ENCODE results near the gene COA5.

Gene COA5, protein sequence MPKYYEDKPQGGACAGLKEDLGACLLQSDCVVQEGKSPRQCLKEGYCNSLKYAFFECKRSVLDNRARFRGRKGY

DNA sequence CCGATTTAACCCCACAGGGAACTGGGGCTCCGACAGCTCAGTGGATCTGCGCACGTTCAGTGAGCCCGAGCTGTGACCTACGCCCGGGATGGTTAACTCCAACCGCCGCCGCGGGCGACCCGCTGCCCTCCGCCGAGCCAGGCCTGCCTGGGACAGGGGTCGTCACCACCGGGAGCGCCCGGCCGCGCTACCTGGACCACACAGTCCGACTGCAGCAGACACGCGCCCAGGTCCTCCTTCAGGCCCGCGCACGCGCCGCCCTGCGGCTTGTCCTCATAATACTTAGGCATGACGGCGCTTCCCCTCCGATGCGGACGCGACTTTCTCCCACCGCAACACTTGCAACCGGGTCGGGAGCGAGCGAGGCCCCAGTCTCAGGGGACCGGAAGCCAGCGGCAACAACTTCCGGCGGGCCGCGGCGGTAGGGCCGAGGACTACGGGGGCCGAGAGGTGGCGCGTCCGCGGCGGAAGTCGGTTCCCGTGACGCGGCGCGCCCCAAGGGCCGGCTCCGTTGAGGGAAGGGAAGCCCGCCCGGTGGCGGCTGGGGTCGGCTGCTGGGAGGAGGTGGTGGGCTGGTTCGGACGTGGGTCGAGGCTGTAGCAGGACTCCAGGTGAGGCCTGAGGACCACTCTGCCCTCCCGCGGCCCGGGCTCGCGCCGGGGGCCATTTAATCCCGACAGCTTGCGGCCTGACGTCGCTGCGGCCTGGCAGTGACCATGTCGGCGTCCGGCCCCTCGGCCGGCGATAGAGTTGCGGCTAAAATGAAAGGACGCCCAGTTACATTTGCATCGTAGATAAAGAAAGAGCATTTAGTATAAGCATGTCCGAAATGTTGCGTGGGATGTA, at the start of gene COA5, which contains the start of gene UNC50:
COA5 (minus strand) TSS at position 397 of the 846 bp plus-strand sequence; CDS start at position 290, 107 bp downstream.
UNC50 (plus strand) TSS at position 474 of the 846 bp plus-strand sequence. CDS start 1,171 bp downstream, outside the sequence.
- DNase-seq (ENCODE audit: low read depth): peak; percentile 83

GRCh38 chr2:98656800-98657199, 48.5 kb upstream of the COA5 start:
- DNase-seq (ENCODE audit: low read depth): no peak

DNA sequence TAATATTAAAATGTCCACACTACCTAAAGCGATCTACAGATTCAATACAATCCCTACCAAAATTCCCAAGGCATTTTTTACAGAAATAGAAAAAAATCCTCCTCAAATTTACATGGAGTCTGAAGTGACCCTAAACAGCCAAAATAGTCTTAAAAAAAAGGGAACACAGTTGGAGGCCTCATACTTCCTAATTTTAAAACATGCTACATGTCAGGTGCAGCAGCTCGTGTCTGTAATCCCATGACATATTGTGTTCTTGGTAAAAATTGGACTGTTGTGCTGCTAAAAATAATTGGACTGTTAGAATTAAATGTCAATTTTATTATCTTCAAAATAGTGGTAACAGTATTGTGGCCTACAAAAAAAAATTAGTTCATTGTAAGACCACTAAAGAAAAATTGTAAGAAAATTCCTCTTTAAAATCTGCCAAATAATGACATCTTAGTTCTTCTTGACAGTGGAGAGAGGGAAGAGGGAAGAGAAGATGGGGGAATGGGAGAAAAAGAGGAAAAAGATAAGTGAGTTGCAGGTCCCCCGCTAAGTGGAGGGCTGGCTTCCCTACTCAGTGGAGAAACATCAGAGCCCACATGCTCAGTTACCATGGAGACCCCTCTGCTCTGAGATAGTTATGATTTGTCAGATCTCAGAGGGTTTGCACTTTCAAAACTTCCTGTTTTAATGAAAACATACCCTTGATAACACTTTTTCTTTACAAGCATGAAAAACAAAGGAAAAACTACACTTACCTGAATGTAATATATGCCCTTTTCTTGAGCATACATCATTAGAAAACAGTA, 46.6 kb upstream of the COA5 start:
- no peak for DNase-seq (ENCODE audit: low read depth)

- no peak for DNase-seq (ENCODE audit: low read depth)
Measured at GRCh38 chr2:98650998-98651397, 42.7 kb upstream of the COA5 start.

GRCh38 chr2:98649992-98650375, 41.7 kb upstream of the COA5 start:
- DNase-seq (ENCODE audit: low read depth): no peak

DNA sequence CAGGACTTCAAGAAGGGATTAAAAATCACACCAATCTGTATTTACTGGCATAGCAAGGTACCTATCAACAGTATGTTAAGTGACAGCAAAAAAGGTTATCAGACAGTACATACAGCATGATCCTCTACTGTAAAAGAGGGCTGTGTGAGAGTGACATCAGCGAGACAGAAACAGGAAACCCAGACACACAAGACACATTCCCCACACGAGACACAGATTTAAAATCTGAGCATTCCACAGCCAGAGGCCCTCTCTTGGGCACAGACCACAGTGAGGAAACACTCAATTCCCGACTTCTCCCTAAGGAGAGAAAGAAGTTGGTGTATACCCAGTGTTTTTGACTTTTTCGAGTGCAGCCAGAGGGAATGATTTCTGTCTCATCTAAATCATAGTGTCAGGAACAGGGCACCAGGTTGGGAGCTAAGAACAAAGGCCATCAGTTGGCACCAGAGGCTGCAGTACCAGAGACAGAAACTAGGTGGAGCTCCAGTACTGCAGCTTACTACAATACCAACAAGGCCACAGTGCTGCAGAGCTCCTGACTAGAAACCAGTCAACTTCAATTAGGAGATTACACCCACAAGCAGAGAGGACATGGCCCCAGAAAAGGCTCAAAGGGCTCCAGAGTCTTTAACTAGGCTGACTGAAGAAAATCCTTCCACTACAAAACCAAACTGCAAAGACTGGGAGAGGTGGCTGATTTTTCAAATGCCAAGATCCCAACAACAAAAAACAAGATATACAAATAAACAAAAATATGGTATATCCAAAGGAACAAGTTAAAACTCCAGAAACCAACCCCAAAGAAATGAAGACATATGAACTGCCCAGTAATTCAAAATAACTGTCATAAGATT, 41.1 kb upstream of the COA5 start:
- DNase-seq (ENCODE audit: low read depth): peak; percentile 61

- no peak for DNase-seq (ENCODE audit: low read depth)
Measured at GRCh38 chr2:98648451-98648850, 40.1 kb upstream of the COA5 start.

GRCh38 chr2:98647636-98648035, 39.3 kb upstream of the COA5 start:
- no peak for DNase-seq (ENCODE audit: low read depth)

DNA sequence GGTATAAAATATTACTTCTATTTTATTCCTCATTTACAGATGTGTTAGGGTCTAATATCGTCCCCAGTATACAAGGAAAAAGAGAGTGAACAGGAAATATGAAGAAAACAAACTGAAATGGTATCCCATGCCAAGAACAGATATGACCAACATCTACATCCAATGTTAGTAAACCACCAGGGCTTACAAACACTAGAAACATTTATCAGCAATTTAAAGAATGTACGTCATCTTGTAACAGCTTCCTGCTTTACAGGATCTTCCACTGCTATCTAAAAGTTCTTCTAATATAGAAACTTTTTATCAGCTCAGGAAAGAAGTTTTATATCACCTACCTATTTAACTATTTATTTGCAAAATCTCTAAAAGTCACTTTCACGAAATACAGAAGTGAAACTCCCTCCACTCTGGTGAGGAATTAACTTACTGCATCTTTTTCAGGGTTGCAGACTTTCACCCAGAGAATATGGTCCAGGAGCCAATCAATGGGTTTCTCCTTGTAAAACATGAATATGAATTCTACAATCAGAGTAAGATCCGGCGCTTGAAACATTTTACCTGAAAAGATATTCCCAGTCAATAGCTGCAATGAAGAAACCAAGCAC, 35.3 kb upstream of the COA5 start:
- DNase-seq (ENCODE audit: low read depth): no peak

GRCh38 chr2:98637401-98638147, 29.3 kb upstream of the COA5 start:
- DNase-seq (ENCODE audit: low read depth): peak; percentile 15

GRCh38 chr2:98634406-98635092, 26.2 kb upstream of the COA5 start:
- DNase-seq (ENCODE audit: low read depth): peak; percentile 26

DNA sequence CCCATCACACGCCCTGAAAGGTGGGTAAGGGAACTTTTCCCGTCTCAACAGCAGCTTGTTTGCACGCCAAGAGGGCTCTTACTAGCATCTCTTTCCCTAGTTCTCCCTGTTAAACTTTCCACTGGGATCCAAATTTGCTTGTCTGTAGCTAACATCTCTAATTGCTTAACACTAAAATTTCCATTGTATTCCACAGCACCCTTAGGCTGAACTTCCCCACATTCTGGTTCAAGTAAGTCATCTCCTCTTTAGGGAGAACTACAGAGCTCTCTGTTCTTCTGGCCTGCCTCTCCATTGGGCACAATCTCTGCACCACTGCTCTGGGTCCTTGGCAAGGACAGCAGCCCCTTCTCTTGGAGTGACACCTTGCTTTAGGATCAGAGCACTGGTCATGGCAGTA, 24.0 kb upstream of the COA5 start:
- no peak for DNase-seq (ENCODE audit: low read depth)

- DNase-seq (ENCODE audit: low read depth): no peak
Measured at GRCh38 chr2:98623657-98624056, 15.3 kb upstream of the COA5 start.

DNA sequence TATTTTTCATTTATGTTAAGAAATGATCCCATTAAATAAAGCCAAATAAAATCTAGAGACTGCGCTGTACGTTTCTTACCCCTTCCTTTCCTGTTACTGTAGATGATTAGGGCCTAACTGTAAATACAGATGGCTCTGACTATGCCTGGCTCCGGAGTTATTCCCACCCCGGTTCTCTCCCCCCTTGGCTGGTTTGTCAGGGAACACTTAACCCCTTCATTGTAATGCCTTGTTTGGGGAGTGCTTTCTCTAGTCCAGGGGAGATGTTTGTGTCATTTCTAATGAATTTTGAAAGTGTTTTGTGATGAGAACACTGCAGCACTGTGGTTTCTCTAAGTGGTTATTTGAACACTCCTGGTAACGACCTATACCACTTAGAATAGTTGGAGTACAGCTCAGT, 8.8 kb upstream of the COA5 start:
- DNase-seq (ENCODE audit: low read depth): no peak

GRCh38 chr2:98615481-98615880, 7.2 kb upstream of the COA5 start:
- DNase-seq (ENCODE audit: low read depth): no peak

DNA sequence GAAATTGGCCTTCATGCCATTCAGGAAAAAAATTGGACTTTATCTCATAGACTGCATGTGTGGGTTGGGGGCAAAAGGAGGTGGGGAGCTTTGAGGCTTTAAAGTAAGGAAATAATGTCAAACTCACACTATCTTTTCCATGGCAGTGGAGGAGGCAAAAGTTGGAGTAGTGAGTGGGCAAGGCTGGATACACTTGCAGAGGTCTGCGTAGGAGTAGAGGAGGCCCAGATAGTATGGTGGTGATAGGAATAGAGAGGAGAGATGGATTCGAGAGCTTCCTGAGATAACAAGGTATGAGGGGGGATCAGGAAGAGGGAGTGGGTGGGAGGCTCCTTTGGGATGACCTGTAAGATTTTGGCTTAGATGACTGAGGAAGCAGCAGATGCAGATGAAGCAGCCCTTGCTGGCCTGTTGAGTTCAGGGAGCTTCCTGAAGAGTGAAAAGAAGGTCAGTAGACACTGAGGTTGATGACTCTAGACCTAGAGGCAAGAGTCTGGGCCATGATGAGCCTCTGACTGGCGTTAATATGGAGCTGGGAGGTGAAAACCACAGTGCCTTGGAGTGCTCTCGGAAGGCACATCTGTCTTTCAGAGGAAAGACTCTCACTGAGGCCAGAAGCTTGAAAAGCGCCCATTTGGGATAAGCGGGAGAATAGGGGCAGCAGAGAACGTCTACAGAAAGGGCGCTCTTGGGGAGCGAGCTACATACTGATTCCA, 5.9 kb upstream of the COA5 start:
- no peak for DNase-seq (ENCODE audit: low read depth)

- no peak for DNase-seq (ENCODE audit: low read depth)
Measured at GRCh38 chr2:98608962-98609604, 771 bp upstream of the COA5 start.

GRCh38 chr2:98607741-98608115, 584 bp downstream of the COA5 start:
- DNase-seq (ENCODE audit: low read depth): no peak

DNA sequence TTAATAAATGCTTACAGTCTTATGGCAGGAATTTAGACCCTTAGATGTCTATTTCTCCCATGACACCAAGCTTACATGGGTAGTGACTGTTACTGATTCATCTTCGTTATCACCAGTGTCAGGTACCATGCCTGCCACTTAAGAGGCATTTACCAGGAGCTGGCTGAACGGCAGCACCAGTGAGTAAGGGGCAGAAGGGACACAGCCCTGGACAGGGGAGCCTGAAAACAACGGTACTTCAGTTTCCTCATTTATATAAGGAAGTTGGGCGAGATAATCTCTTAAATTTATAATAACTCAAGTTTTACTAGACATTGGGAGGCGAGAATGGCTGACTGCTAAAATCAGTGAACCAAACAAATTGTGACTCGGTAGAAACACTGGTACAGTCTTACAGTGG, 1.2 kb downstream of the COA5 start:
- no peak for DNase-seq (ENCODE audit: low read depth)

Measured in activated T-helper 9 cell treated with anti-CD3 and anti-CD28 coated beads, Interleukin-2, amount 50 U/mL, for 16 hours (primary cell).